Tibial nerve (tissue), 4 donors: ENCODE measurements around the gene NUBP2.

ENCODE experiments used
- CTCF ChIP-seq, 5 experiments: fragments of 200-600 bp in 3 of 5; fragments of 450-650 bp in 2 of 5; sonication (generic) in 3 of 5; IDR thresholded peaks; one replicate each; pipeline ENCODE4 v1.5.1; 2016 to 2019; ENCODE audit warnings: antibody characterized with exemption in 5 of 5, mild to moderate bottlenecking in 3 of 5, moderate library complexity in 2 of 5
- EP300 ChIP-seq, 2 donors: sonication (generic); formaldehyde crosslinking; IDR thresholded peaks; one replicate each; pipeline ENCODE4 v1.6.1; 2017; ENCODE audit warnings: antibody characterized with exemption in 2 of 2, mild to moderate bottlenecking in 1 of 2

- TF ChIP-seq CTCF (IDR thresholded peaks at IDR 0.05) (no peak), EP300 (IDR thresholded peaks at IDR 0.05) (no peak)
These were observed 47.9 kb upstream of the NUBP2 start for GRCh38 chr16:1734816-1735215.
